ENCODE data around the gene ZW10.
"Not testable (repeated sequence)": the region's sequence is repeated elsewhere in the genome, so short reads cannot be mapped to it uniquely, and the experiment has no call there.

ZW10 gene

DNA sequence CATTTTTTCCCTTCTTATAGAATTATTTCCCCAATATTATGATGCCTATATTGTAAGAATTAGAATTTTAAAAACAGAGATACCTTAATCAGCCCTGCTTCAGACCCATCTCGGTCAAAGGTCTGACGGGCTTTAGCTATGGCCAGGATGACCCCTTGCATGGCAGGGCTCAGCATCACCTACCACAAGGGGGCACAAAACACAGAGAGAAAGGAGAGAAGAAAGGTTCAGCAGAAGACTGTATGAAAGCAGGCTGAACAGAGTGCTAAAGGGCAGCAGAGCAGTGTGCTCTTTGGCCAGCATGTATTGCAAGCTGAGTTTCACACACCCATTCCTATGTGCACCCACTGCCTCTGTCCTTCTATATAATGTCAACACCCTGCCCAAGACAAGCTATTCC, 32.9 kb upstream of the ZW10 start:
- Histone ChIP-seq H3K4me1 (ENCODE audit: insufficient read depth, insufficient read length) (no peaks in the 10 kb centered on the region), H3K9me3 (ENCODE audit: insufficient read depth, low read length) (no peaks in the 10 kb centered on the region), H3K36me3 (ENCODE audit: insufficient read depth, insufficient read length, low read length) (peaks cover 78% of the 10 kb centered on the region), H3K4me3 (ENCODE audit: insufficient read length, low read depth) (no peak overlapping the region), H3K9ac (ENCODE audit: insufficient read length, low read depth) (no peak overlapping the region), H3K27me3 (ENCODE audit: insufficient read depth, insufficient read length) (no peaks in the 10 kb centered on the region)
- TF ChIP-seq SUZ12 (IDR thresholded peaks at IDR 0.05; ENCODE audit: extremely low read depth, insufficient read depth, insufficient read length) (no peak), YY1 (IDR thresholded peaks at IDR 0.05; ENCODE audit: insufficient read depth, insufficient read length) (no peak)
- DNase-seq (ENCODE audit: low read depth, low spot score): peak; percentile 33

DNA sequence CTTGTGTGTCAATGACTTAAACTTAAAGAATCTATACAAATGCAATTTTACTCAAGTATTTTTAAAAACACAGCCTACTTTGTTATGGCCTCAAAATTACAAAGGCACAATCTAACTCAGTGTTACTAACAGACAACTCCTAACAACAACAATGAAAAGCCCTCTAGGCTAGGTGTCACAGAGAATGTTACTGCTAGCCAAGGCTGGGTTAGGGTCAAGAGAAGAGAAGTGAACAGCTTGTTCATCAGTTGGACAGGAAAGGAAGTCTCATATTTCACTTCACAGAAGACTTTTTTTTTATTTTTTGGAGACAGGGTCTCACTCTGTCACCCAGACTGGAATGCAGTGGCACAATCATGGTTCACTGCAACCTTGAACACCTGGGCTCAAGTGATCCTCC, 32.1 kb upstream of the ZW10 start:
- Histone ChIP-seq H3K4me1 (ENCODE audit: insufficient read depth, insufficient read length) (no peaks in the 10 kb centered on the region), H3K36me3 (ENCODE audit: insufficient read depth, insufficient read length, low read length) (peaks cover 78% of the 10 kb centered on the region), H3K27me3 (ENCODE audit: insufficient read depth, insufficient read length) (no peaks in the 10 kb centered on the region), H3K9me3 (ENCODE audit: insufficient read depth, low read length) (no peaks in the 10 kb centered on the region), H3K4me3 (ENCODE audit: insufficient read length, low read depth) (no peak overlapping the region), H3K9ac (ENCODE audit: insufficient read length, low read depth) (no peak overlapping the region)
- TF ChIP-seq SUZ12 (IDR thresholded peaks at IDR 0.05; ENCODE audit: extremely low read depth, insufficient read depth, insufficient read length) (no peak), YY1 (IDR thresholded peaks at IDR 0.05; ENCODE audit: insufficient read depth, insufficient read length) (no peak), ZNF274 (IDR thresholded peaks at IDR 0.05; ENCODE audit: low read depth, low read length) (no peak)
- DNase-seq (ENCODE audit: low read depth, low spot score): no peak

DNA sequence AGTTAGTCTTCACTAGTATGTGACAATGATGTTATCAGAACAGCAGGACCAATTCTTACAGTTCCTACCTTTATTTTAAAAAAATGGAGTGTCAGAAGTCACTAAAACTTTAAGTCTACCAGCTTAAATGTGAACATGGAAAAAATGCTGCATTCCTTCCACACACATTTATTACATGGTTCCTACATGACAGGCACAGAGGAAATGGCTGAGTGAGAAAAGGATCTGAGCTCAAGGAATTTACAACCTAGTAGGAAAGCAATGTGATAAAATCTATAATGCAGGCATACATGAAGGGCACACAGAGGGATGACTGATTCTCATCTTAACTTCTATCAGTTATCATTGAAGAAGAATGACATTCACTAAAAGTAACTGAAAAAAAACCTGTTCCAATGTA, 29.1 kb upstream of the ZW10 start:
- DNase-seq (ENCODE audit: low read depth, low spot score): no peak
- H3K4me1 ChIP-seq (ENCODE audit: insufficient read depth, insufficient read length): no peaks in the 10 kb centered on the region
- TF ChIP-seq SUZ12 (IDR thresholded peaks at IDR 0.05; ENCODE audit: extremely low read depth, insufficient read depth, insufficient read length): no peak
- no peak for TF ChIP-seq YY1 (IDR thresholded peaks at IDR 0.05; ENCODE audit: insufficient read depth, insufficient read length)
- TF ChIP-seq ZNF274 (IDR thresholded peaks at IDR 0.05; ENCODE audit: low read depth, low read length): no peak
- peaks cover 75% of the 10 kb centered on the region for H3K36me3 ChIP-seq (ENCODE audit: insufficient read depth, insufficient read length, low read length)
- no peak overlapping the region for H3K4me3 ChIP-seq (ENCODE audit: insufficient read length, low read depth)
- H3K9ac ChIP-seq (ENCODE audit: insufficient read length, low read depth): no peak overlapping the region
- H3K9me3 ChIP-seq (ENCODE audit: insufficient read depth, low read length): no peaks in the 10 kb centered on the region
- H3K27me3 ChIP-seq (ENCODE audit: insufficient read depth, insufficient read length): no peaks in the 10 kb centered on the region

GRCh38 chr11:113796663-113797259, 23.3 kb upstream of the ZW10 start:
- Histone ChIP-seq H3K4me1 (ENCODE audit: insufficient read depth, insufficient read length) (no peaks in the 10 kb centered on the region), H3K9me3 (ENCODE audit: insufficient read depth, low read length) (no peaks in the 10 kb centered on the region), H3K36me3 (ENCODE audit: insufficient read depth, insufficient read length, low read length) (peaks cover 34% of the 10 kb centered on the region), H3K4me3 (ENCODE audit: insufficient read length, low read depth) (no peak overlapping the region), H3K9ac (ENCODE audit: insufficient read length, low read depth) (no peak overlapping the region), H3K27me3 (ENCODE audit: insufficient read depth, insufficient read length) (no peaks in the 10 kb centered on the region)
- TF ChIP-seq ZNF274 (IDR thresholded peaks at IDR 0.05; ENCODE audit: low read depth, low read length) (no peak), YY1 (IDR thresholded peaks at IDR 0.05; ENCODE audit: insufficient read depth, insufficient read length) (no peak), SUZ12 (IDR thresholded peaks at IDR 0.05; ENCODE audit: extremely low read depth, insufficient read depth, insufficient read length) (no peak)
- peak; percentile 27 for DNase-seq (ENCODE audit: low read depth, low spot score)

- Histone ChIP-seq H3K9ac (ENCODE audit: insufficient read length, low read depth) (no peak overlapping the region), H3K36me3 (ENCODE audit: insufficient read depth, insufficient read length, low read length) (no peaks in the 10 kb centered on the region), H3K27me3 (ENCODE audit: insufficient read depth, insufficient read length) (no peaks in the 10 kb centered on the region), H3K4me1 (ENCODE audit: insufficient read depth, insufficient read length) (no peaks in the 10 kb centered on the region), H3K4me3 (ENCODE audit: insufficient read length, low read depth) (no peak overlapping the region), H3K9me3 (ENCODE audit: insufficient read depth, low read length) (no peaks in the 10 kb centered on the region)
- TF ChIP-seq YY1 (IDR thresholded peaks at IDR 0.05; ENCODE audit: insufficient read depth, insufficient read length) (no peak), ZNF274 (IDR thresholded peaks at IDR 0.05; ENCODE audit: low read depth, low read length) (no peak), SUZ12 (IDR thresholded peaks at IDR 0.05; ENCODE audit: extremely low read depth, insufficient read depth, insufficient read length) (no peak)
- no peak for DNase-seq (ENCODE audit: low read depth, low spot score)
Measured at GRCh38 chr11:113789675-113790320, 16.3 kb upstream of the ZW10 start.

- H3K27me3 ChIP-seq (ENCODE audit: insufficient read depth, insufficient read length); H3K9ac ChIP-seq (ENCODE audit: insufficient read length, low read depth); H3K36me3 ChIP-seq (ENCODE audit: insufficient read depth, insufficient read length, low read length); H3K4me3 ChIP-seq (ENCODE audit: insufficient read length, low read depth); DNase-seq (ENCODE audit: low read depth, low spot score); H3K9me3 ChIP-seq (ENCODE audit: insufficient read depth, low read length); H3K4me1 ChIP-seq (ENCODE audit: insufficient read depth, insufficient read length): not testable (repeated sequence)
Measured at GRCh38 chr11:113789016-113789415, 15.5 kb upstream of the ZW10 start.

- no peak for DNase-seq (ENCODE audit: low read depth, low spot score)
- H3K4me1 ChIP-seq (ENCODE audit: insufficient read depth, insufficient read length): no peaks in the 10 kb centered on the region
- TF ChIP-seq YY1 (IDR thresholded peaks at IDR 0.05; ENCODE audit: insufficient read depth, insufficient read length): no peak
- TF ChIP-seq ZNF274 (IDR thresholded peaks at IDR 0.05; ENCODE audit: low read depth, low read length): no peak
- TF ChIP-seq SUZ12 (IDR thresholded peaks at IDR 0.05; ENCODE audit: extremely low read depth, insufficient read depth, insufficient read length): no peak
- H3K36me3 ChIP-seq (ENCODE audit: insufficient read depth, insufficient read length, low read length): no peaks in the 10 kb centered on the region
- H3K4me3 ChIP-seq (ENCODE audit: insufficient read length, low read depth): no peak overlapping the region
- H3K9ac ChIP-seq (ENCODE audit: insufficient read length, low read depth): no peak overlapping the region
- no peaks in the 10 kb centered on the region for H3K9me3 ChIP-seq (ENCODE audit: insufficient read depth, low read length)
- H3K27me3 ChIP-seq (ENCODE audit: insufficient read depth, insufficient read length): no peaks in the 10 kb centered on the region
Measured at GRCh38 chr11:113782134-113782533, 8.6 kb upstream of the ZW10 start.

All from NT2/D1 (cell line).